Measurements from ENCODE around the gene CMTM8.

Gene CMTM8

GRCh38 chr3:32411442-32411841, 173.0 kb downstream of the CMTM8 start:
- DNase-seq (ENCODE audit: low read depth), result no peak

- no peak for DNase-seq (ENCODE audit: low read depth)
These were observed 174.4 kb downstream of the CMTM8 start for GRCh38 chr3:32412887-32413286.

GRCh38 chr3:32413845-32414521, 175.5 kb downstream of the CMTM8 start:
- no peak for DNase-seq (ENCODE audit: low read depth)

GRCh38 chr3:32414522-32415202, 176.2 kb downstream of the CMTM8 start:
- DNase-seq (ENCODE audit: low read depth), result no peak

- no peak for DNase-seq (ENCODE audit: low read depth)
These were observed 181.3 kb downstream of the CMTM8 start for GRCh38 chr3:32419742-32420125.
